Uterus (tissue), 2 donors: ENCODE measurements around the gene C6orf89.

Experiments used
- CTCF ChIP-seq, 4 experiments: fragments of 200-600 bp in 2 of 4; fragments of 450-650 bp in 2 of 4; sonication (generic) in 2 of 4; IDR thresholded peaks; one replicate each; pipeline ENCODE4 v1.5.1; 2016 to 2019; ENCODE audit warnings: antibody characterized with exemption in 4 of 4, mild to moderate bottlenecking in 2 of 4, moderate library complexity in 1 of 4
- POLR2A ChIP-seq, 2 donors: fragments of 450-650 bp; IDR thresholded peaks; one replicate each; pipeline ENCODE4 v1.6.1; 2016; ENCODE audit warnings: antibody characterized with exemption in 2 of 2, mild to moderate bottlenecking in 1 of 2, moderate library complexity in 1 of 2

DNA sequence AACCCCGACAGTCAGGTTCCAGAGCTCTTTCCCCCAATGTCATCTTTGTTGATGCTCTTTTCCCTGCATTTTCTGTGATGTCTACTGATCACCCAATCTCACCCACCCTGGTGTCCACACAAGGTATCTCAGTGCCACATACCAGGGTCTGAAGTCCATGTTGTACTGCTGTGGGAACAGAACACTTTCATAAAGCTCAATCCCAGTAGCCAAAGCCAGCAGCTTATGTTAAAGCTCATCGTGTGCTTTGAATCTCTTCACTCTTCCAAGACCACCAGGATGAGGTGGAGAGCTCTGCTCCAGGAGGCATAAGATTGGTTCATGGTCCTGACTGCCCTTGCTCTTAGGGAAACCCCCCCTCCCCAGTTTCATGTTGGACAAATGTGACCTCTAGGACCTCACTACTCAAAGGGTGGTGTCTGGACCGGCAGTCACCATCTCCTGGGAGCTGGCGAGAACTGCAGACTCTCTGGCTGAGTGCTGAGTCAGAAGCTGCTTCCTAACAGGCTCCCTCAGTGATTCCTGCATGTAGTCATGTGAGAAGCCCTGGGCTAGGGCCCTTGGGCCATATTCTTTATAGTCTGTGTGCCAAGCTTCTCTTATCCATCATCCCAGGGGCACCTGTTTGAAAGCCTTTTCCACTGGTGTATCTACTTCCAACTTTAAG is 33.1 kb upstream of the C6orf89 start:
- no peak for TF ChIP-seq CTCF (IDR thresholded peaks at IDR 0.05)
- TF ChIP-seq POLR2A (IDR thresholded peaks at IDR 0.05): no peak
